GM21576 (cell line): ENCODE results near the gene TBL3.
"Not testable (repeated sequence)": the region's sequence is repeated elsewhere in the genome, so short reads cannot be mapped to it uniquely, and the experiment has no call there.

Source experiments
- ATAC-seq: cut with Tn5 transposase; IDR thresholded peaks from one replicate; pipeline ENCODE4 v1.9.1; 2021; ENCODE audit warnings: mild to moderate bottlenecking, moderate library complexity; ENCODE audit not compliant: unreplicated experiment

Gene TBL3

DNA sequence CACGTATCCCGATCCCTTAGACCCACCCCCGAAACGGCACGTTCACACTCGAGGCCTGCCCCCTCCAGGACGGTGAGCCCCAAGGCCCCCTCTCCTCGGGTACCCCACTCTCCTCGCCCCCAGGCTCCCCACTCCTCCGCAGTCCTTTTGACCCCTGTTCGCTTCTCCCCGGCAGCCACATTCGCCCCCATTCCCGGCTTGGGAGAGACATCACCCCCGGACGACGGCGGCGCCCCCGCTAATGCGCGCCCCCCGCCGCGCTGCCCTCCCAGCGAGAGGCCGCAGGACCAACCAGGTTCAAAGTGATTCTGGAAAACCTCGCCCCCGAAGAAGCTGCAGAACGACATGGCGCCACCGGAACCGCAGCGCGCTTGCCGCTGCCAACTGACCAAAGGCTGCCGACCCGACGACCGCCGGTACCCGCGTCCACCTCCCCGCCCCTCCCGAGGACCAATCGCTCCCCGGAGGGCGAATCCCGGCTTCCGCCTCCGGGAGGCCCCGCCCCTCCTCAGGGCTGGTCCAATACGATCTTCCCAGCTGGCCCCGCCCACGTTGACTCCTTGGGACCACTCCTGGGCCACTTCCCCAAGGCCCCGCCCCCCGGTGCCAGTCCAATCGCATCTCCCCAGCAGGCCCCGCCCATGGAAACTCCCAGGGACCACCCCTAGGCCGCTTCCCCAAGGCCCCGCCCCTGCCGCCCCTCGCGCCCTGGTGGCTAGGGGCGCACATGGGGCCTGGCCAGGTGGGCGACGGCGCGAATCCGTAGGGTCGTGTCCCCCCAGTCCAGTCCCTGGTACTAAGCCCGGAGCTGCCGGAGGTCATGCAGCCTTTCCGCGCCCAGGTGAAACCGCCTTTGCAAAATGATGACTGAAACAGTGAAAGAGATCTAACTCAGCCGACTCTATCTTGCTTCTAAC is 28.8 kb upstream of the TBL3 start, which contains the start of gene MSRB1:
TSS of gene MSRB1 (minus strand) at position 390 of the 917 bp plus-strand sequence. CDS start at position 347, 43 bp downstream.
- ATAC-seq, result peak; percentile 83

DNA sequence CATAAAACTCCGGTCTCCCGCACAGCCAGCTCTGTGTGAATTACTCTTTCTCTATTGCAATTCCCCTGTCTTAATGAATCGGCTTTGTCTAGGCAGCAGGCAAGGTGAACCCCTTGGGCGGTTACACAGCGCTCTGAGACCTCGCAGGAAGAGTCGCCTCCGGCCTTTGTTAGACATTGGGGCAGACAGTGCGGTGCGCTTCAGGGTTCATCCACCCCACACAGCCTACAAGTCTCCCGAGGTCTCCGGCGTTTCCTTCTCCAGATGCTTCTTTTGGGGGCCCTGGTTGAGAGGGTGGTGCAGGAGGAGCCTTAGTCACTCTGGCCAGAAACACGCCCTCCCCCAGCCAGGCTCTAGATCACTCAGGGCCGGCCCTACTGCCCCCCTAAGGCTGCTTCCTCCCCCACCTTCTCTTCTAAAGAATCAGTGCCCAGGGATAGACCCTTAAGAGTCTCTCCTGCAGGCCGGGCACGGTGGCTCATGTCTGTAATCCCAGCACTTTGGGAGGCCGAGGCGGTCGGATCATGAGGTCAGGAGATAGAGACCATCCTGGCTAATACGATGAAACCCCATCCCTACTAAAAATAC is 27.1 kb upstream of the TBL3 start:
- ATAC-seq, result no peak

DNA sequence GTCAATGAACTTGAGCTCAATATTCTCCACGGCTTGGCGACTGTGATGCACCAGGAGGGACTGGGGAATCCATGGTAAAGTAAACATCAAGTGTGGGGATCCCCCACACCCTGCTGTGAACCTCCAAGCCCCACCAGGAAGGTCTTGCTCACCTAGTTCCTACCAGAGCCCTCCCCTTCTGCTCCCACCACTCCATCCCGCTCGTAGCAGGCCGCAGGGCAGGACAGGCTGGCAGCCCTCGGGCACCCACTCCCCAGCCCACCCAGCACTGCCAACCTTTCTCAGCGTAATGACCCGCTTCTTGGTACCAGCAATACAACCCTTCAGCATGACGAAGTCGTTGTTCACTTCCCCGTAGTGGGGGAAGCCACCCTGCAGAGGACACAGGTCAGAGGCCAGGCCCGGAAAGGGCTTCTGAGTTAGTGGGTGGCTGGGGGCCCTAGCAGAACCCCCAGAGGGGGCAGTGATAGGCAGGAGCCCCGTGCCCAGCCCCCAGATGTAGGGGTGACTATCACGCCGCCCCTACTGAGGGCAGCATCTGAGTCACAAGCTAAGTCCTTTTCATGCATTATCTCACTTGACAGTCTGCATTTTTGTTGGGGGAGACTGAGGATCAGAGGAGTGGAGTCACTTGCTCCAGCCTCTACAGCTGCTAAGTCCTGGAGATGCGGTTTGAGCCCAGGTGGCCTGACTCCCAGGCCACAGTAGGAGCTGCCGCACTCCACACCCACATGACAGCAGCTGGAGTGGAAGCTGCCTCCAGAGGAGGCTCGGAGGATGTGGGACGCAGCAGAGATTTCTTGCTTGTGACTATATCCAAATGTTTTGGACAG is 26.1 kb upstream of the TBL3 start:
- no peak for ATAC-seq

DNA sequence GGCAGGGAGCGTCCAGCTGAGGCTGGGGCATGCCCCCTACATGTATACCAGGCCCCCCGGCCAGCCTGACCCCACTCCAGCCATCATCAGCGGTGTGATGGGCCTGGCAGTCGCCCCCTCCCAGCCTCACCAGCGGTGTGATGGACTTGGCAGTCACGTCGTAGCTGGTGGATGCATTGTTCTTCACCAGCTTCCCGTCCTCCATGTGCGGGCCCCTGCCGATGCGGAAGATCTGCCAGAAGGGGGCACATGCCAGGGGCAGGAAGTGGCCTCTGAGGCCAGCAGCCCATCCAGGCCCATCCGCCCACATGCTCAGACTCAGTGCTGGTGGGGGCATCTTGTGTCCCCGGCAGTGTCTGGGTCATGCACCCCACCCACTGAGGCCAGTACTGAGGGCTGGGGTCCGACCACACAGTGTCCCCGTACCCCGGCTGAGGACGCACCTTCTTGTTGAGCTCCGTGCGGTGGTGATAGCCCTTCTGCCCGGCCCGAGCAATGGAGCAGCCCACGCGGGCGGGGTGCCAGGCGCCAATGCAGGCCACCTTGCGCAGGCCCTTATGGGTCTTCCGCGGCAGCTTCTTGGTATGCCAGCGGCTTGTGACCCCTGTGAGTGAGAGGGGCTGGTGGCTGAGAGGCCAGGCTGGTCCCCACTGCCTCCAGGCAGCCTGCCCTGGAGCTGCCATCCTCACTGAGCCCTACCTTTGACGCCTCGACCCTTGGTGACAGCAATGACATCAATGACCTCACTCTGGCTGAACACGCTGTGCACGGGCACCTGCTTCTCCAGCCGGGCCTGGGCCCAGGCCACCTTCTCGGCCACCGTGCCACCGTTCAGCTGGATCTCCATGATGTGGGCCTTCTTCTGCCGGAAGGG is 25.1 kb upstream of the TBL3 start:
- no peak for ATAC-seq

DNA sequence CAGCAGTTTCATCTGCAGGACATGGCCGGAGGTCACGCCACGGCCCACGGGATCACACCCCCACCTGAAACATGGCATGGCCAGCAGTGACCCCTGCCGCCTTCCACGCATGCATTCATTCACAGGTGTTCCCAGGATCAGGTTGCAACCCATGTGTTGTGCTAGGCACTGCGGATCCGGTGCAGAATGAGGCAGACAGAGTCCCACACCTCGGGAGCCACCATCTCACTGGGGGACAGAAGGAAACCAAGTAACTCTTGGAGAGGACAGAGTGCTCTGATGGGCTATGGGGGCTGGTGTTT is 24.5 kb upstream of the TBL3 start:
- no peak for ATAC-seq

DNA sequence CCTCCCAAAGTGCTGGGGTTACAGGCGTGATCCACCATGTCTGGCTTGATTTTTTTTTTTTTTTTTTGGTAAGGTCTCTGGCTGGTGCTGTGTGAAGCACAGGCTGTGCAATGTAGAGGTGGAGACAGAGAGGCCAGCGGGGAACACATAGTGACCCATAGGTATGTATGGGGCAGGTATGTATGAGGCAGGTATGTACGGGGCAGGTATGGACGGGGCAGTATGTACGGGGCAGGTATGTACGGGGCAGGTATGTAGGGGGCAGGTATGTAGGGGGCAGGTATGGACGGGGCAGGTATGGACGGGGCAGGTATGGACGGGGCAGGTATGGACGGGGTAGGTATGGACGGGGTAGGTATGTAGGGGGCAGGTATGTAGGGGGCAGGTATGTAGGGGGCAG is 22.3 kb upstream of the TBL3 start:
- ATAC-seq, result no peak

DNA sequence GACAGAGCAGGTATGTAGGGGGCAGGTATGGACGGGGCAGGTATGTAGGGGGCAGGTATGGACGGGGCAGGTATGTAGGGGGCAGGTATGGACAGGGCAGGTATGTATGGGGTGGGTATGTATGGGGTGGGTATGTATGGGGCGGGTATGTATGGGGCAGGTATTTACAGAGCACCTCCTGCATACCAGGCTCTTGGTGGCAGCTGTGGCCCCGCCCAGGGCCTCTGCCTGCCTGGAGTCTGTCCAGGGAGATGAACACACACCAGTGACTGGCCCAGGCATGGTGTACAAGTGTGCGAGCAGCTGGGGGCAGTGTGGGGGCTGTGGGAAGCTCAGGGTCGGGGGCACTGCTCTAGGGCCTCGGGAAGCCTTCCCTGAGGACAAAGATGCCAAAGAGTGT is 21.8 kb upstream of the TBL3 start:
- ATAC-seq, result no peak

DNA sequence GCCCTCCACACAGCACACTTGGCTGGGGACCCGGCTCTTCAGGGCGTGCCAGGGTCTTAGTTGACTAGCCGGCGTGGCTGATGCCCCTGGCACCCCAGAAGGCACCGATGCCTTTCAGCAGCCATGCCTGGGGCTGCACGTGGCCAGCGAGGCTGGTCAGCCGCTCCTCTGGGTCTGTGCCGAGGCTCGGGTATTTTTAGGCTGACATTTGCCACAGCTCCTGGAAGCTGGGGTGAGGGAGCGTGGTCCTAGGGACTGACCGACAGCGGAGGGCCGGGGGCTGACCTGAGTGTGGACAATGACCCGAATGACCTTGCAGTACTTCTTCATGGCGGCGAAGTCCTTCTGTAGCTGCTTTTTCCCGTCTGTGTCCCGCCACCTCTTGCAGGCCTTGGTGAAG is 21.3 kb upstream of the TBL3 start:
- no peak for ATAC-seq

DNA sequence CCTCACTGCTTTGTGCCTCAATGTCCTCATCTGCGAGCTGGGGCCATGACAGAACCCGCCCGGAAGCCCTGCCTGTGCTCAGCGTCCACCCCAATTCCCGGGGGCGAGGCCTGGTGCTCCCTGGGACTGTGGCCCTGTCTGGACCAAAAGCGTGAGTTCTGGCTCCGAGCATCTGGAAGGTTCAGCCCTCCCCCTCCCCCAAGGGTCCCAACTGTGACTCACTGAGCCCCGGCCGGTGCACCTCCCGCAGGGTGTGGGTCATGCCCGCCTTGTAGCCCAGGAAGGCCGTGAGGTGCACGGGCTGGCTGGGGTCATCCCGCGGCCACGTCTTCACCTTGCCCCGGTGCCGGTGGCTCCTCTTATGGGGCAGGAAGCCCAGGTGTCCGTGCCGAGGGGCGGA is 18.1 kb upstream of the TBL3 start:
- ATAC-seq, result no peak

DNA sequence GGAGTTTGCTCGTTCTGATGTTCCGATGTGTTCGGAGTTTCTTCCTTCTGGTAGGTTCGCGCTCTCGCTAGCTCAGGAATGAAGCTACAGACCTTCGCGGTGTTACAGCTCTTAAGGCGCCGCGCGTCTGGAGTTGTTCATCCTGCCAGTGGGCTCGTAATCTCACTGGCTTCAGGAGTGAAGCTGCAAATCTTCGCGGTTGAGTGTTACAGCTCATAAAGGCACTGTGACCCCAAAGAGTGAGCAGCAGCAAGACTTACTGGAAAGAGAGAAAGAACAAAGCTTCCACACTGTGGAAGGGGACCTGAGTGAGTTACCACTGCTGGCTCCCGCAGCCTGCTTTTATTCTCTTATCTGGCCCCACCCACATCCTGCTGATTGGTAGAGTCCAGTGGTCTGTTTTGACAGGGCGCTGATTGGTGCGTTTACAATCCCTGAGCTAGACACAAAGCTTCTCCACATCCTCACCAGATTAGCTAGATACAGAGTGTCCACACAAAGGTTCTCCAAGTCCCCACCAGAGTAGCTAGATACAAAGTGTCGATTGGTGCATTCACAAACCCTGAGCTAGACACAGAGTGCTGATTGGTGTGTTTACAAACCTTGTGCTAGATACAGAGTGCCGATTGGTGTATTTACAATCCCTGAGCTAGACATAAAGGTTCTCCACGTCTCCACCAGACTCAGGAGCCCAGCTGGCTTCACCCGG is 14.3 kb upstream of the TBL3 start:
- ATAC-seq, result not testable (repeated sequence)

DNA sequence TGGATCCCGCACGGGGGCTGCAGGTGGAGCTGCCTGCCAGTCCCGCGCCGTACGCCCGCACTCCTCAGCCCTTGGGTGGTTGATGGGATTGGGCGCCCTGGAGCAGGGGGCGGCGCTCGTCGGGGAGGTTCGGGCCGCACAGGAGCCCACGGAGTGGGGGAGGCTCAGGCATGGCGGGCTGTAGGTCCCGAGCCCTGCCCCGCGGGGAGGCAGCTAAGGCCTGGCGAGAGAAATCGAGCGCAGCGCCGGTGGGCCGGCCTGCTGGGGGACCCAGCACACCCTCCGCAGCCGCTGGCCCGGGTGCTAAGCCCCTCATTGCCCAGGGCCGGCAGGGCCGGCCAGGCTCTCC is 13.7 kb upstream of the TBL3 start:
- not testable (repeated sequence) for ATAC-seq

DNA sequence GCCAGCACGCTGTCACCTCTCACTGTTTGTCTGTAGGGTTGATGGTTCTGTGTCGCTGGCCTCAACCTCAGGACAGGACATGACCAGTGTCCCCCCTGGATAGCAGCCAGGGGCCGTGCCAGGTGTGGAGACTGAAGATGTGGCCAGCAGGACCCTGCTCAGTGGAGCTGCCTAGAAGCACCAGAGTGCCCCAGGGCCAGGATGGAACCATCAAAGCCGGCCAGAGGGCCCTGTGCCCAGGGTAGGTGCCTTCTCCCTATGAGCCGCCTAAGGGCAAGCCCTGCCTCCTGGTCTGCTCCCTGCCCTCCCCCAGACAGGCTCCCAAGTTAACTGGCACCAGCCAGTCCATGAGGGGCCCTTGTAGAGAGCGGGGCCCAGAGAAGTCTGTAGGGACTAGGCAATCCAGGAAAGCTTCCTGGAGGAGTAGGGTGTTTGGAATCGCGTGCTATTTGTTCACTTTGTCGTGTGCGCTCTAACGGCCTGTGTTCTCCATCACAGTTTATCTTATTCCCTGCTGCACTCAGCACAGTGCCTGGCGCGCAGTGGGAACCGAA is 13.1 kb upstream of the TBL3 start:
- no peak for ATAC-seq

DNA sequence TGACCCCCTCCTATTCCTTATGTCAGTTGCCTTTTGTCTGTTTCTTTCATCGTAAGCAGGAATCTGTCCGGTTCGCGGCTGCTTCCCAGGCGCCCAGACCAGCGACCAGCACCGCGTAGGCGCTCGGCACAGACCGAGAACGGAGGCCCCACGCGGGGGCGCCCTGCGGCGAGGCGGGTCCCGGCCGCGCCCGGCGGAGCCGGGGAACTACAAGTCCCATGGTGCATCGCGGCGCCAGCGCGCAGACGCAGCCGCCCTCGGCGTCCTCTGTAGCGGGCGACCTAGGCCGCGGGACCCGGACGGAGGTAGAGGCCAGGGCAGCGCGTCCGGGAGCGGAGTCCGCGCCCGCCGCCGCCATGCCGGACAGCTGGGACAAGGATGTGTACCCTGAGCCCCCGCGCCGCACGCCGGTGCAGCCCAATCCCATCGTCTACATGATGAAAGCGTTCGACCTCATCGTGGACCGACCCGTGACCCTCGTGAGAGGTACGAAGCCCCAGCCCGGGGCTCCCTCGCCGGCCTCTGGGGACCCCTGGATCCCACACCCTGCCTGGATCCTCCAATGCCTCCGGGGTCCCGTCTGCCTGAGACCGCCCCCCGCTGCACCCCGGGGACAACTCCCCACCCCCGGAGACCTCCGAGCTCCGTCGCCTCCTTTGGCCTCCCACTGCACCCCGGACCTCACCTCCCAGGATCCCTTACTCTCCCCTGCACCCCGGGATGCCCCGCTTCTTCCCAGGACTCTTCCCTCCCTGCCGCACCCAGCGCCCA is 12.4 kb upstream of the TBL3 start, which contains the start of gene NDUFB10:
TSS of gene NDUFB10 (plus strand) at position 270 of the 771 bp plus-strand sequence. CDS start at position 357, 87 bp downstream.
- ATAC-seq, result peak; percentile 66

DNA sequence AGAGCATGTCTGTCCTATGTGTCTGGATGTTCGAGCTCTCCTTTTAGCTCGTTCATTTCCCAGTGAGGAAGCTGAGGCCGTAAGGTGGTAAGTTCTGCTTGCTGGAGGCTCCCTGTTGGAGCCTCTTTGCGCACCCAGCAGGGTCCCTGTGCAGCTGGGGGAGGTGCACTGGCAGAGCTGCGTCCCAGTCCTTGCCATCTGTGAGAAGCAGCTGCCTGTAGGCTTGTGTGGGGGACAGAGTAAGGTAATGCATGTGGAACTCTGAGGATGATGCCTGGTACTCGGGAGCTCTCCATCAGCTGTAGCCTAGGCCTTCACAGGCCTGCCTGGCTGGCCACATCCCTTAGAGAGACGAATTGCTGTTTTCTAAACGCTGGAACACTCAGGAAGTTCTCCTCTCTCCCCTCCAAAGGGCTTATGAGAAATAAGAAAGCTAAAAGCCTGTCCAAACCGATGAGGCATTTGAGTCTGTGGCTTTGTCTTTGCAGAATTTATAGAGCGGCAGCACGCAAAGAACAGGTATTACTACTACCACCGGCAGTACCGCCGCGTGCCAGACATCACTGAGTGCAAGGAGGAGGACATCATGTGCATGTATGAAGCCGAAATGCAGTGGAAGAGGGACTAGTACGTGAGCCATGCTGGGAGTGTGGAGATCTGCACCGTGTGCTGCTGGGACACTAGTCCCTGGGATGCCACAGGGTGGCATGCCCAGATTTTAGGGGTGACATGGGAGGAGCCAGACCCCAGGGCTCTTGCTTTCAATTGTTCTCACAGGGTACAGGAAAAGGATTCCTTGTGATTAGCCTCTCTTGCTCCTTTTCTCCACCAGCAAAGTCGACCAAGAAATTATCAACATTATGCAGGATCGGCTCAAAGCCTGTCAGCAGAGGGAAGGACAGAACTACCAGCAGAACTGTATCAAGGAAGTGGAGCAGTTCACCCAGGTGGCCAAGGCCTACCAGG is 10.9 kb upstream of the TBL3 start:
- ATAC-seq, result no peak

DNA sequence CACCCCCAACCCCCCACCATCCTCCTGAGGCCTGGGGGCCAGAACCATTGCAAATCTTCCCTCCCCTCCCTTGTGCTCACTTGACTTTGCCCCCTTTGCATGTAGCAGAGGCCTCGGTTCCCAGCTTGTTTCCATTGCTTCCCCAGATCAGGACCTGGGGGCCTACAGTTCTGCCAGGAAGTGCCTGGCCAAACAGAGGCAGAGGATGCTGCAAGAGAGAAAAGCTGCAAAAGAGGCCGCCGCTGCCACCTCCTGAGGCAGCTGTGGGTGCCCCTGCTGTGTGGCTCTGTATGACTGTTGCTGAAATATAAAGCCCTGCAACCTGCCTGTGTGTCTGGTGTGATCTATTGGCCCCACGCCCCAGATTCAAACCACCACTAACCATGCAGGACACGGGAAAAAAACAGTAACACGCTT is 10.2 kb upstream of the TBL3 start:
- no peak for ATAC-seq

DNA sequence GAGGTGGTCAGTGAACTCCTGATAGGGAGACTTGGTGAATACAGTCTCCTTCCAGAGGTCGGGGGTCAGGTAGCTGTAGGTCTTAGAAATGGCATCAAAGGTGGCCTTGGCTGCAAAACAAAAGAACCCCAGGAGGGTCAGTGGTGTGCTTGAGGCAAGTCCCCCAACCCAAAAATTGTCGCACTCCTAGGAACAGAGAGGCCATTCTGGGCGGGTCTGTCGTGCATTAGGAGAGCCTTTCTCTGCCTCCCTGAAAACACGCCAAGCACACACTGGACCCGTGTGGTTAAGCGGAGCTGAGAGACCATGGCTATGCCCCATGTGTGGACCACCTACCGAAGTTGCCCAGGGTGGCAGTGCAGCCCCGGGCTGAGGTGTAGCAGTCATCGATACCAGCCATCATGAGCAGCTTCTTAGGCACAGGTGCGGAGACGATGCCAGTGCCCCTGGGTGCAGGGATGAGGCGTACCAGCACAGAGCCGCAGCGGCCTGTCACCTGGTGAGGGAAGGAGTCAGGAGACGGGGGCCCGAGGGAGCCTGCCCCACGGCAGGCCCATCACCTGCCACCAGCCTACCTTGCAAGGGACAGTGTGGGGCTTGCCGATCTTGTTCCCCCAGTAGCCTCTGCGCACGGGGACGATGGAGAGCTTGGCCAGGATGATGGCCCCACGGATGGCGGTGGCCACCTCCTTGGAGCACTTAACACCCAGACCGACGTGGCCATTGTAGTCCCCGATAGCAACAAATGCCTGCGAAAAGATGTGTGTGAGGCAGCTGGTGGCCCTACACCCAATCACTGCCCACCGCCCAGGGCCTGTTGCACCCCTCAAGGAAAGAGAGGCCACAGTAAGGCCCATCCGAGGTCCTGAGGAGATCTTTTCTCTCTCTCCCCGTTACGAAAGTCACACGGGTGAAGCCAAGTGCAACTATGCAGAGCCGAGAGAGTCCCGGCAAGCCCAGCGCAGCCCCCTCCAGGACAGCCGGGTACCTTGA is 9.4 kb upstream of the TBL3 start:
- not testable (repeated sequence) for ATAC-seq
